Measurements from ENCODE around the gene DOCK9.
"Not testable (repeated sequence)": the region's sequence is repeated elsewhere in the genome, so short reads cannot be mapped to it uniquely, and the experiment has no call there.

Gene DOCK9

DNA sequence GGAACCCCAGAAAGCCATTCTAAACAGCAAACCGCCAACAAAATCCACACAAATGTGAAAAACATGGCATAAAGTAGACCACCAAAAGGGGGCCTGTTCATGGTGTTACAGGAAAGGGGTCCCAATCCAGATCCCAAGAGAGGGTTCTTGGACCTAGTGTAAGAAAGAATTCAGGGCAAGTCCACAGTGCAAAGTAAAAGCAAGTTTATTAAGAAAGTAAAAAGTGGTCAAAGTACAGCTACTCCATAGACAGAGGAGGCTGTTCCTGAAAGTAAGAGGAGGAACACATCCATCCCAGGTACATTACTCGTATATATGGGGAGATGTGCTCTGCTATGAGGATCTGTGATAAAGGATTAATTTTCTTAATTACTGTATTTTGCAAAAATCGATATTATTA, 157.6 kb downstream of the DOCK9 start:
- no peak for DNase-seq

DNA sequence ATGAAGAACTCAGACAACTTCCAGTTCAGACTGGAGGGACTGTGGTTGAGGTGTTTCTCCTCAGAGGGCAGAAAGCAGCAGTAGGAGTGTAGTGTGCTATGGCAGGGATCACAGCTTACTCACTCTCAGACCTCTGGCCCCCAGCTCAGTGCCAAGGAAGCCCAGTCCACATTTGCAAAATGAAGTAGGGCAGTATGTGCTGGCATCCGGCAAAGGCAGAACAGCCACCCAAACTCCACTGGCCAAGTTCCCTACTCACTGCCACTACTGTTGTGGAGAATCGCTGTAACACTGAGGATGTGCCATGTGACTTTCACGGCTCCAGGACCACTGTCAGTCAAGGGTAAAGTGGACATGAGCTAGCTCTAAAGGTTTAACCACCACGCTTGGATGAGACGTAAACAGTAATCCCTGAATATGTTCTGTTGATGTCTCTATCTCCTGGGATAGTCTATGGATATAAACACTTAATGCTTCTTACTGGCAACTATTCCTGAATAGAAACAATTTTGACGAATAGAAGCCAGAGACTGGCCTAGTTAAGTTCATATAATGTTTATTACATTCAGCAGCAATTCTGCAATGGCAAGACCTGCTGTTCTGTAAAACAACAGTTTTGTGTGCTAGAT, 158.4 kb downstream of the DOCK9 start:
- no peak for DNase-seq

GRCh38 chr13:98816406-98816805, 161.5 kb downstream of the DOCK9 start:
- DNase-seq: no peak

- no peak for DNase-seq
Measured at GRCh38 chr13:98813993-98814392, 163.9 kb downstream of the DOCK9 start.

- DNase-seq: not testable (repeated sequence)
Measured at GRCh38 chr13:98812186-98812790, 165.6 kb downstream of the DOCK9 start.

- DNase-seq: no peak
Measured at GRCh38 chr13:98810746-98811145, 167.1 kb downstream of the DOCK9 start.

DNA sequence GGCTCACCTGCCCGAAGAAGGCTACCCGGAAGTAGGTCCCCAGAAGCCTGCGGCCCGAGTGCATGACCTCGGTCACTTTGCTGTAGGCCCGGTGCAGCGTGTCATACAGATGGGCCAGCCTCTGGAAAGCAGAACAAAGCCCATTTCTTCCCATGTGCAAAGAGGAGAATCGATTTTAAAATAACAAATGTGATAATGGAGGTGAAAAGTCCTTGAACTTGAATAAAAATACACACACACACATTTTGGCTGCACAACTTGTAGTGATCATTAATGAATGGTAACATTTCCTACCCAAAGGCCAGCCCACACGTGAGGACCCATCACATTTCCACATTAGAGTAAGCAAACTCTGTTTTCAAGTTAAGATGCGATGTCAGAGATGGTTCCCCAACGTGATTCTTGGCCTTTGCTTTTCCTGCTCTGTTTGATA, 168.5 kb downstream of the DOCK9 start:
- DNase-seq: no peak

GRCh38 chr13:98807774-98808173, 170.1 kb downstream of the DOCK9 start:
- no peak for DNase-seq

GRCh38 chr13:98804336-98804855, 173.5 kb downstream of the DOCK9 start:
- DNase-seq: no peak

- no peak for DNase-seq
Measured at GRCh38 chr13:98803921-98804320, 173.9 kb downstream of the DOCK9 start.

GRCh38 chr13:98803111-98803561, 174.7 kb downstream of the DOCK9 start:
- DNase-seq: no peak

DNA sequence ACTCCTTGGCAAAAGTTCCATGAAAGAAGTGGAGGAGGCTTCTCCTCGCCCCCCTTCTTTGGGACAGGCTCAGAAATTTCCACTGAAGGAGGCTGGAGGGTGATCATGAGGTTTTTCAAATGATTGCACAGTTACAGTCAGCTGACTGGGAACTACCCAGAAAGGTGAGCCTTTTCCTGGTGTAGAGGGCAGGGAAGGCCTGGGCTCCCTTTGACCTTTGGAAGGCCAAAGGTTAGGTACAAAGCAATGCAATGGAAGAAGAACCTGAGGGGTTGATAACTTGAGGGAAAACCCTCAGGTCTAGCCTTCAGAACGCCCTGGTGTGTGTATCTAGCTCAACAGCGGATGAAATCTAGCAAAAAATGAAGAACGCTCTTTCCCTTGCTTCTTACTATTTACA, 175.3 kb downstream of the DOCK9 start:
- DNase-seq: no peak

DNA sequence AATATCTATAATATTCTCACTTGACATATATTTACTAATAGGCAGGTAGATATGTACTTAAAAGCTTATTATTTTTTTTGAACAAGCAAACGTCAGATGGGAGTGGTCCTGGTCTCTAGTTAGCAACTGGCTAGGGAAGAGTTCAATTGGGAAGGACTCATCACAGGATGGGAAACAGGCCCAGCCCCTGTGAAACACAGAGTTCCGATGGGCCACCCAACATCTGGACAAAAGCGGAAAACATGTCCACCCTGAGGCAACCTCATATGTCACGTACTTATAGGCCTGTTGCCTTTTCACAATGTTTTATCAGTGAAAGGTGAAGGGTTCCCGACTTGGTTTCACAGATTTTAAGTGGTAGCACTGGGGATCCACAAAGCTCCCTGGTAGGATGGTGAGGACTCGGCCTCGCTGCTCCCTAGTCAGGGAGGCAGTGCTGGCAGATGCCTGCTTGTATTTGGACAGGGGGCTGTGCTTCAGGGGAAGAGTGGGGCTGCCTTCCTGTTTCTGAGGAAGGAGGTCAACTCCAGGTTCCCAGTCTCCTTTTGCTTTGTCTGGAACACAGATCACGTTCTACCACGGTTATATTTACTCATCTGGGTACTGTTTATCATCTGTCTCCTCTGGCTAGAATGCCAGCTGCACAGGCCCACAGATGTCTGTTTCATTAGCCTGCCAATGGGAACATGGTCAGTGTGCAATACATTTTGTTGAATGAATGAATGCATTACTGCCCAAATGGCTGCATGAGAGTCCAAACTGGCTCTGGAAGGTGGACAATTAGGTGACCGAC, 176.0 kb downstream of the DOCK9 start:
- DNase-seq: no peak

DNA sequence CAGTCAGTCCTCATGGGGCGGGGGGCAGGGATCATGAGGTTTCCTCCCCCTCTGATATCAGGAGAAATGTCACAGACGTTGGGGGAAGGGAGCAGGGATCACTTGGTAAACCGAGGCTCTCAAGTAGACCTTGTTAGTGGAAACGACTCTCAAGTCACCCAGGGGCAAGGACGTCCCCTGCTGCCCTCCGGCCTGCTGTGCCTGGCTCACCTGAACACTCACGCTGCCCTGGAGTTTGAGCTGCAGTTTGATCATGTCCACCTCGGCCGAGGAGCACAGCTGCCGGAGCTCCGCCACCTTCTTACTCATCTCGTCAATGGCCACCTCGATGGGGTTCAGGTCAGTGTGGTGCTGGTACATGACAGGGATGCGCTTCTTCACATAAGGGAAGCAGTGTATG, 177.8 kb downstream of the DOCK9 start:
- no peak for DNase-seq

GRCh38 chr13:98798849-98799645, 178.8 kb downstream of the DOCK9 start:
- DNase-seq: no peak

DNA sequence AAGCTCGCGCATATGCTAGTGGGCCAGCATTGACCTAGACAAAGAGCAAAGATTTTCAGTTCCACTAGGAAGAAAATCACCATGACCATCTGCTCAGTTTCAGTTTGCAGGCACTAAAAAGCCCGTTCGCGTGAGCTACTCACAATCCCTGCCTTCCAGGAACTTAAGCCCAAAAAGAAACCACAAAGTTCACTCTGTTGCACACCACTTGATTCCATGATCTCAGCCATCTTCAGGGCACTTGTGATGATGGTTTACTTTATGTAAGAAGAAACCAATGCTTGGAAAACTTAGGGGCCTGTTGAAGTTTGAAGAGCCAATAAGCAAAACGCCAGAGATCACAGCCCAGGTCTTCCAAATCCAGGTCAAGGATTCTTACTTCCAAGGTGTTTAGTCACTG, 180.4 kb downstream of the DOCK9 start:
- no peak for DNase-seq

DNA sequence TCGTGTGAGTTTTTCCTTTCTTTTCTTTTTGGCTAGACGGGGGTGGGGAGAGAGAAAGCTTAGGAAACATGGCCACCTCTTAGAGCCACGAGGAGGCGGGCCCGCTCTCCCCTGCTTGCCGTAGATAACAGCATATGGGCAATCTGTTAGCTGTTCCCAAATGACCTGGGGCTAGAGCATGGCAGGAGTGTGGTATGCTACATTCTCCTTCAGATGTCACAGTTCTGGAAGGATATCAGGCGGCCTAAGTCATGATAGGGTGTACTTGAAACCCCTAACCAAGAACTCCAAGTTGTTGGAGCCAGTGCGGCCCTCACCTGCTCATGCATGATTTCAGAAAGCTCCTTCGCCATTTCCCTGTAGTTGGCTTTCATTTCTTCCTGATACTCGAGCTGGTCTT, 181.1 kb downstream of the DOCK9 start:
- no peak for DNase-seq

DNA sequence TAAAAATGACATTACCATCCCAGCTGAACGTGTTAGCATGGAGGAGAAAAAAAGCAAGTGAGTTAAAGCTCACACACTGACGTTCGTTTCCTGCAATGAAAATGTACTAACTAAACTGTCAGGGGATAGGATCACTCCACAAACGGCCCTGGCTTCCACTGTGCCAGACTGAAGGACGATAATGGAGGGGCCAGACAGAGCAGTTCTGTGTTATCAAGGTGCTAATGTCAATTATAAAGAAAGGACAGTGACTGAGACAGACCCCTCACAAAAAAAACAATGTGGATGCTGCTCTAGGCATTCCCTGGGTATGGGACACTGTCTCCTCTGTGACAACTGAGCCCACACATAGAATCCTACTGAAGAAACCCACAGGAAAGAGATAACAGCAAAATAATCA, 181.7 kb downstream of the DOCK9 start:
- no peak for DNase-seq

DNA sequence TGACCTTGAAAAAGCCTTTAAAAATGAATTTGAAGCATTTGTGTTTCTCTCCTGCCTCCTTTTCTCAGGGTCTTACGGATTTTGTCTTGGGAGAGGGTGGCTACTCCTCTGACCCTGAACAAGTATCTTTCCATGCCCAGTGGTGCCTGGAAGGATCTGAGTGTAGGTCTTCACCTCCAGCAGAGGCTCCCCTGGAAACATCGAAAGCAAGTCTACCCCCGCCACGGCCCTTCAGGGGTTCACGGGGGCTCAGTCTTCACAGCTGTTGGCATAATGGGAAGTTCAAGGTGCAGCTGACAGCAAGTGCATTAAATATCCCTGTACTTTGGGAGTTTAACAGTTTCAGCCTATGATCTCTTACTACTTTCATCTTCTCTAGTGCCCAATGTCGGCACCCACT, 182.6 kb downstream of the DOCK9 start:
- DNase-seq: no peak

- no peak for DNase-seq
Measured at GRCh38 chr13:98794498-98794897, 183.4 kb downstream of the DOCK9 start.

- DNase-seq: no peak
Measured at GRCh38 chr13:98792785-98793495, 184.9 kb downstream of the DOCK9 start.

DNA sequence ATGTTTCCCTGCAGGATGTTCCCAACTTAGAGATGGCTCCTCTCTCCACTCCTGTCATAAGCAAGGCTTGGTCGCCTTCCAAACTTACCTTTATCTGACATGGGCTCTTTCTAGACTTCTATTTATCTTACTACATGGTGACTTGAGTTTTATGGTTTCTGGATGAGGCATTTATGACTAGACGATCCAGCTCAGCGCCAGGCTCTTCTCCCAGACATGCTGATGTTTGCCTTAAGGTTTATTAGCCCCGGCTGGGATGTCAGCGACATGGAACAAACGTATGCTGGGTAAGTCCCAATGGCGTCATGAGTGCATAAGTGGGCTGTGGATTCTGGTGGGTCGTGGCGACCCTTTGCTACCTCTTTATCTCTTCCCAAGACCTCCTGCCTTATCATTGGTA, 185.5 kb downstream of the DOCK9 start:
- no peak for DNase-seq

Measured in activated T-cell treated with anti-CD3 and anti-CD28 coated beads, Interleukin-2, amount 50 U/mL, for 1 hour (primary cell).